Gastroesophageal sphincter (tissue), 3 donors: Measurements from ENCODE around the gene TMEM245.

Experiments used
- CTCF ChIP-seq, 4 experiments: fragments of 200-600 bp in 2 of 4; fragments of 450-650 bp in 2 of 4; sonication (generic) in 1 of 4; IDR thresholded peaks; one replicate each; pipeline ENCODE4 v1.5.1; 2017 to 2019; ENCODE audit warnings: antibody characterized with exemption in 4 of 4, mild to moderate bottlenecking in 2 of 4, moderate library complexity in 2 of 4
- EP300 ChIP-seq: sonication (generic); formaldehyde crosslinking; IDR thresholded peaks from one replicate; pipeline ENCODE4 v1.6.1; 2017; ENCODE audit warnings: antibody characterized with exemption, mild to moderate bottlenecking
- POLR2AphosphoS5 ChIP-seq: sonication (generic); formaldehyde crosslinking; IDR thresholded peaks from one replicate; pipeline ENCODE4 v1.6.1; 2017; ENCODE audit warnings: antibody characterized with exemption

DNA sequence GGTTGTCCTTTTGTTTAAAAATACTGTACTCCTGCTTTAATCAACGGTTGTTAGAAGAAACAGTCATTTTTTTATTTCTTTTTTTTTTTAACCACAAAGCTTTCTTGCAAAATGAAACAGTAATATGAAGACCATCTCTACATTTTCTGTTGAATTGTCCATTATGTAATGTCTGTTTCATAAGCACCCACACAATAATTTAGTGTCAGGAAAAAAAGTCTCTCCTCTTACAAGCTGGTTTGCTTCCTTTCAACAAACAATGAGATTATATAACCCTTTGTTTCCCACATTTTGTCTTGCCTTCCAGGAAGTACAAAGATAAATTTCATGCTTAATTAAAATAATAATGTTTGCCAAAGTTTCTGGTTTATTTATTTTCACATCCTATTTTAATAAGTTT lies 123.1 kb downstream of the TMEM245 start:
- TF ChIP-seq CTCF (IDR thresholded peaks at IDR 0.05): no peak
- TF ChIP-seq POLR2AphosphoS5: no peak
- no peak for TF ChIP-seq EP300
